Activated CD4-positive, CD25-positive, alpha-beta regulatory T cell treated with anti-CD3 and anti-CD28 coated beads, Interleukin-2, amount 50 U/mL, for 72 hours (primary cell): ENCODE measurements around the gene PGAP6.

Experiments used
- DNase-seq: peaks from one replicate; pipeline ENCODE4 v3.0.0; 2021

Gene PGAP6

GRCh38 chr16:324451-325334 lies 57.1 kb downstream of the PGAP6 start:
- DNase-seq: peak; percentile 65

- no peak for DNase-seq
Observed at GRCh38 chr16:324201-324450, 57.7 kb downstream of the PGAP6 start.

- DNase-seq: no peak
Observed at GRCh38 chr16:322476-323143, 59.2 kb downstream of the PGAP6 start.

- no peak for DNase-seq
Observed at GRCh38 chr16:321532-321931, 60.2 kb downstream of the PGAP6 start.
